Measurements from ENCODE around the gene PKD2L1. TPM values are rescaled to one million over a fixed set of nuclear protein-coding genes. Genes with fewer than 3 reads are reported as not detected.

The PKD2L1 gene
- total and polyA plus RNA-seq, 2 of the 8 experiments (the other 6 are each of a cell fraction or from before 2014, with no cell fraction given), result 0.20 to 0.33 TPM

- ChIA-PET POLR2A (ENCODE audit: partially characterized antibody) (interaction anchor here (0.5 kb wide), 1 partner anchor 1831 kb away, joined by 3 read pairs; no protein-coding TSS in a partner anchor), CTCF (ENCODE audit: partially characterized antibody) (interaction anchor here (0.5 to 21.7 kb wide), 9 partner anchors 9 to 175 kb away, joined by 3 to 226 read pairs (median 4); no protein-coding TSS in a partner anchor)
- Histone ChIP-seq H3K14ac (ENCODE audit: insufficient read length) (no peak overlapping the region), H3K9ac (replicated peaks in 1 of 4; ENCODE audit: extremely low read depth in 1 of 4, low read depth in 3 of 4, low read length in 3 of 4) (no peak overlapping the region), H3K36me3 (ENCODE audit: control insufficient read depth in 2 of 4, insufficient read depth in 4 of 4, low read length in 3 of 4) (no peaks in the 10 kb centered on the region; a peak in 1 of 8 replicates), H3K4me2 (ENCODE audit: insufficient read depth in 1 of 2, low read depth in 2 of 2, low read length in 2 of 2) (no peak overlapping the region), H4K91ac (replicated peaks; ENCODE audit: insufficient read length, low read length) (no peak overlapping the region), H3K79me1 (ENCODE audit: low read depth, low read length) (no peaks in the 10 kb centered on the region), H3K27ac (ENCODE audit: low read depth, low read length) (no peak overlapping the region), H2BK5ac (ENCODE audit: low read depth, low read length) (no peak overlapping the region), H4K5ac (ENCODE audit: insufficient read length, low read depth, low read length) (no peak overlapping the region), H3K18ac (ENCODE audit: extremely low read depth, low read length) (no peak overlapping the region), H3K27me3 (replicated peaks in 1 of 4; ENCODE audit: control insufficient read depth in 3 of 4, extremely low read depth in 1 of 4, insufficient read depth in 3 of 4, low read length in 3 of 4) (no peaks in the 10 kb centered on the region; a peak in 1 of 7 replicates), H3K79me2 (ENCODE audit: control insufficient read depth in 1 of 2, insufficient read depth in 2 of 2, low read length in 2 of 2) (no peaks in the 10 kb centered on the region), H3K56ac (replicated peaks; ENCODE audit: insufficient read length, low read depth, low read length) (no peak overlapping the region), H4K8ac (ENCODE audit: extremely low read depth, insufficient read depth, low read length) (no peak overlapping the region), H3K23me2 (ENCODE audit: low read depth, low read length) (no peaks in the 10 kb centered on the region), H3K9me3 (ENCODE audit: insufficient read depth in 2 of 2, low read depth in 1 of 2, low read length in 1 of 2) (no peaks in the 10 kb centered on the region), H3K23ac (ENCODE audit: insufficient read length) (no peak overlapping the region), H4K20me1 (replicated peaks in 1 of 2; ENCODE audit: control insufficient read depth in 1 of 2, insufficient read depth in 2 of 2, low read length in 2 of 2) (no peaks in the 10 kb centered on the region), H2BK20ac (ENCODE audit: low read length) (no peak overlapping the region), H3K4me3 (ENCODE audit: extremely low read depth in 1 of 4, insufficient read depth in 2 of 4, low read depth in 3 of 4, low read length in 4 of 4) (no peak overlapping the region), H2AFZ (ENCODE audit: low read length) (no peak overlapping the region), H3K4ac (replicated peaks; ENCODE audit: insufficient read length, low read depth, low read length) (no peak overlapping the region), H2BK12ac (ENCODE audit: low read depth, low read length) (no peak overlapping the region), H3K4me1 (replicated peaks in 1 of 4; ENCODE audit: control insufficient read depth in 3 of 4, insufficient read depth in 4 of 4, low read length in 3 of 4) (no peaks in the 10 kb centered on the region; a peak in 1 of 7 replicates), H2BK15ac (ENCODE audit: low read length) (no peak overlapping the region), H2AK5ac (ENCODE audit: low read depth, low read length) (no peak overlapping the region), H2BK120ac (replicated peaks; ENCODE audit: low read depth, low read length) (no peak overlapping the region)
- DNase-seq (ENCODE audit: low read depth in 1 of 2, low spot score in 2 of 2) (no peak), FAIRE-seq (no peak)
- WGBS, 2 experiments (ENCODE audit: extremely low coverage in 1 of 2, insufficient coverage in 1 of 2, insufficient read length in 1 of 2, insufficient replicate concordance in 2 of 2, low coverage in 1 of 2, low lambda C conversion rate in 2 of 2, missing lambda C conversion rate in 1 of 2), result 88% methylated on average over 2 of the region's 2 CpGs; no CpG with 5 or more reads in 1 of the 2 experiments
- TF ChIP-seq TAF1 (IDR thresholded peaks at IDR 0.05; ENCODE audit: low read depth, low read length), result no peak
- TF ChIP-seq CHD1 (IDR thresholded peaks at IDR 0.05; ENCODE audit: low read depth, low read length), result no peak
- TF ChIP-seq RFX5 (IDR thresholded peaks at IDR 0.05; ENCODE audit: borderline replicate concordance, low read depth, low read length), result no peak
- no peak for TF ChIP-seq TCF12 (IDR thresholded peaks at IDR 0.05; ENCODE audit: low read depth, low read length)
- no peak for TF ChIP-seq CTBP2 (IDR thresholded peaks at IDR 0.05; ENCODE audit: borderline replicate concordance, insufficient read depth, insufficient read length, low read length)
- no peak for TF ChIP-seq HDAC2 (IDR thresholded peaks at IDR 0.05; ENCODE audit: borderline replicate concordance in 1 of 2, low read depth in 2 of 2, low read length in 2 of 2)
- TF ChIP-seq JUND (IDR thresholded peaks at IDR 0.05; ENCODE audit: low read length), result no peak
- TF ChIP-seq, protein P1, sequence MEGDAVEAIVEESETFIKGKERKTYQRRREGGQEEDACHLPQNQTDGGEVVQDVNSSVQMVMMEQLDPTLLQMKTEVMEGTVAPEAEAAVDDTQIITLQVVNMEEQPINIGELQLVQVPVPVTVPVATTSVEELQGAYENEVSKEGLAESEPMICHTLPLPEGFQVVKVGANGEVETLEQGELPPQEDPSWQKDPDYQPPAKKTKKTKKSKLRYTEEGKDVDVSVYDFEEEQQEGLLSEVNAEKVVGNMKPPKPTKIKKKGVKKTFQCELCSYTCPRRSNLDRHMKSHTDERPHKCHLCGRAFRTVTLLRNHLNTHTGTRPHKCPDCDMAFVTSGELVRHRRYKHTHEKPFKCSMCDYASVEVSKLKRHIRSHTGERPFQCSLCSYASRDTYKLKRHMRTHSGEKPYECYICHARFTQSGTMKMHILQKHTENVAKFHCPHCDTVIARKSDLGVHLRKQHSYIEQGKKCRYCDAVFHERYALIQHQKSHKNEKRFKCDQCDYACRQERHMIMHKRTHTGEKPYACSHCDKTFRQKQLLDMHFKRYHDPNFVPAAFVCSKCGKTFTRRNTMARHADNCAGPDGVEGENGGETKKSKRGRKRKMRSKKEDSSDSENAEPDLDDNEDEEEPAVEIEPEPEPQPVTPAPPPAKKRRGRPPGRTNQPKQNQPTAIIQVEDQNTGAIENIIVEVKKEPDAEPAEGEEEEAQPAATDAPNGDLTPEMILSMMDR (IDR thresholded peaks at IDR 0.05; ENCODE audit: control extremely low read depth in 1 of 3, insufficient read depth in 1 of 3, low read depth in 1 of 3, low read length in 3 of 3), result no peak
- no peak for TF ChIP-seq EGR1 (IDR thresholded peaks at IDR 0.05; ENCODE audit: borderline replicate concordance, low read depth, low read length)
Observed at GRCh38 chr10:100333661-100334440, 3.8 kb upstream of the PKD2L1 start.

Measured in H1 (cell line).